ENCODE measurements around the gene ZNF311. TPM values are rescaled to one million over a fixed set of nuclear protein-coding genes. Genes with fewer than 3 reads are reported as not detected.
"Not testable (repeated sequence)": the region's sequence is repeated elsewhere in the genome, so short reads cannot be mapped to it uniquely, and the experiment has no call there.

ZNF311 gene
- polyA plus RNA-seq, 1 donor (not counting 4 experiments of a cell fraction or from before 2014, with no cell fraction given) = 2.7 TPM

DNA sequence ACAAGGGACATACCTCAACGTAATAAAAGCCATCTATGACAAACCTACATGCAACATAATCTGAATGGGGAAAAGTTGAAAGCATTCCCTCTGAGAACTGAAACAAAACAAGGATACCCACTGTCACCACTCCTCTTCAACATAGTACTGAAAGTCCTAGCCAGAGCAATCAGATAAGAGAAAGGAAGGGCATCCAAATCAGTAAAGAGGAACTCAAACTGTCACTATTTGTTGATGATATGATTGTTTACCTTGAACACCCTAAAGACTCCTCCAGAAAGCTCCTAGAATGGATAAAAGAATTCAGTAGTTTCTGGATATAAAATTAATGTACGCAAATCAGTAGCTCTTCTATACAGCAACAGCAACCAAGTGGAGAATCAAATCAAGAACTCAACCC lies 39.4 kb downstream of the ZNF311 start:
- no peaks in the 10 kb centered on the region for H3K36me3 ChIP-seq (ENCODE audit: control insufficient read depth in 2 of 2, extremely low read depth in 1 of 2, insufficient read depth in 2 of 2, low read length in 2 of 2)
- H3K9me1 ChIP-seq (ENCODE audit: control insufficient read depth, extremely low read depth, insufficient read depth, low read length) = no peaks in the 10 kb centered on the region
- no peak overlapping the region for H3K4me2 ChIP-seq (ENCODE audit: control insufficient read depth, extremely low read depth, insufficient read depth, low read depth, low read length)
- dilution Hi-C loops (cut with MboI; ENCODE audit: extremely low pct_ligation_motif_present, low sequenced_read_pairs) = no loop called here
- no peaks in the 10 kb centered on the region for H3K79me2 ChIP-seq (ENCODE audit: control insufficient read depth, insufficient read depth, low read length)
- TF ChIP-seq, protein P1, sequence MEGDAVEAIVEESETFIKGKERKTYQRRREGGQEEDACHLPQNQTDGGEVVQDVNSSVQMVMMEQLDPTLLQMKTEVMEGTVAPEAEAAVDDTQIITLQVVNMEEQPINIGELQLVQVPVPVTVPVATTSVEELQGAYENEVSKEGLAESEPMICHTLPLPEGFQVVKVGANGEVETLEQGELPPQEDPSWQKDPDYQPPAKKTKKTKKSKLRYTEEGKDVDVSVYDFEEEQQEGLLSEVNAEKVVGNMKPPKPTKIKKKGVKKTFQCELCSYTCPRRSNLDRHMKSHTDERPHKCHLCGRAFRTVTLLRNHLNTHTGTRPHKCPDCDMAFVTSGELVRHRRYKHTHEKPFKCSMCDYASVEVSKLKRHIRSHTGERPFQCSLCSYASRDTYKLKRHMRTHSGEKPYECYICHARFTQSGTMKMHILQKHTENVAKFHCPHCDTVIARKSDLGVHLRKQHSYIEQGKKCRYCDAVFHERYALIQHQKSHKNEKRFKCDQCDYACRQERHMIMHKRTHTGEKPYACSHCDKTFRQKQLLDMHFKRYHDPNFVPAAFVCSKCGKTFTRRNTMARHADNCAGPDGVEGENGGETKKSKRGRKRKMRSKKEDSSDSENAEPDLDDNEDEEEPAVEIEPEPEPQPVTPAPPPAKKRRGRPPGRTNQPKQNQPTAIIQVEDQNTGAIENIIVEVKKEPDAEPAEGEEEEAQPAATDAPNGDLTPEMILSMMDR (optimal IDR thresholded peaks at IDR 0.05 in 1 of 3, IDR thresholded peaks at IDR 0.05 in 1 of 3, conservative IDR thresholded peaks at IDR 0.05 in 1 of 3; ENCODE audit: extremely low read depth in 1 of 3, insufficient read depth in 2 of 3, low read length in 3 of 3) = no peak
- TF ChIP-seq EZH2 (IDR thresholded peaks at IDR 0.05; ENCODE audit: low read length) = no peak
- H3K4me1 ChIP-seq (ENCODE audit: control insufficient read depth, extremely low read depth, insufficient read depth, low read length) = peaks cover 4% of the 10 kb centered on the region
- FAIRE-seq (no peak), DNase-seq (ENCODE audit: low read depth, low spot score) (no peak)
- H3K27ac ChIP-seq (ENCODE audit: control insufficient read depth, insufficient read depth, low read length) = no peak overlapping the region
- no peaks in the 10 kb centered on the region for H3K9me3 ChIP-seq (ENCODE audit: control insufficient read depth, low read depth, low read length)
- no peak overlapping the region for H3K4me3 ChIP-seq (ENCODE audit: control insufficient read depth in 2 of 3, extremely low read depth in 1 of 3, insufficient read depth in 2 of 3, low read depth in 1 of 3, low read length in 3 of 3)
- H3K27me3 ChIP-seq (ENCODE audit: control insufficient read depth, extremely low read depth, insufficient read depth, low read length) = no peaks in the 10 kb centered on the region
- H3K9ac ChIP-seq (ENCODE audit: control insufficient read depth, extremely low read depth, insufficient read depth, low read length) = no peak overlapping the region
- H4K20me1 ChIP-seq (ENCODE audit: control insufficient read depth, extremely low read depth, insufficient read depth, low read length) = no peaks in the 10 kb centered on the region
- H2AFZ ChIP-seq (ENCODE audit: control insufficient read depth, low read length) = no peak overlapping the region

DNA sequence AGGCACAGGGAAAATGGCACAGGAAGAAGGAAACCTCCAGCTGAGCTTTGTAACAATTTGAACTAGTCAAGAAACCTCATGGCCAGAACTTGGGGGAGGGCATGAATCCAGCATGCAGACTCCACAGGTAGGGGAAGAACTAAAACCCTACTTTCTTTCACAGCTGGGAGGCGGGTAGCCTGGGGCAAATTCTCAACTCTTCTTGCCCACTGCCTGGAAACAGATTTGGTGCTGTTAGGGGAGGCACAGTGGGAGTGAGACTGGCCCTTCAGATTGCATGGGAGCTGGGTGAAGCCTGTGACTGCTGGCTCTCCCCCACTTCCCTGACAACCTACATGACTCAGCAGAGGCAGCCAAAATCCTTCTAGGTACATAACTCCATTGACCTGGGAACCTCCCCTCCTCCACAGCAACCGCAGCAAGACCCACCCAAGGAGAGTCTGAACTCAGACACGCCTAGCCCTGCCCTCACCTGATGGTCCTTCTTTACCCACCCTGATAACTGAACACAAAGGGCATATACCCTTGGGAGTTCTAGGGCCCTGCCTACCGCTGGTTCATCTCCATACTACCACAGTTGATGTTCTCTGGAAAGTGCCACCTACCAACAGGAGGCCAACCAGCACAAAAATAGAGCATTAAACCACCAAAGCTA lies 44.1 kb downstream of the ZNF311 start:
- TF ChIP-seq EZH2 (IDR thresholded peaks at IDR 0.05; ENCODE audit: low read length) = no peak
- TF ChIP-seq, protein P1 (optimal IDR thresholded peaks at IDR 0.05 in 1 of 3, IDR thresholded peaks at IDR 0.05 in 1 of 3, conservative IDR thresholded peaks at IDR 0.05 in 1 of 3; ENCODE audit: extremely low read depth in 1 of 3, insufficient read depth in 2 of 3, low read length in 3 of 3) = no peak
- Histone ChIP-seq H4K20me1 (ENCODE audit: control insufficient read depth, extremely low read depth, insufficient read depth, low read length) (no peaks in the 10 kb centered on the region), H3K27me3 (ENCODE audit: control insufficient read depth, extremely low read depth, insufficient read depth, low read length) (no peaks in the 10 kb centered on the region), H3K9ac (ENCODE audit: control insufficient read depth, extremely low read depth, insufficient read depth, low read length) (no peak overlapping the region), H3K9me1 (ENCODE audit: control insufficient read depth, extremely low read depth, insufficient read depth, low read length) (no peaks in the 10 kb centered on the region), H3K4me1 (ENCODE audit: control insufficient read depth, extremely low read depth, insufficient read depth, low read length) (peaks cover 4% of the 10 kb centered on the region), H3K36me3 (ENCODE audit: control insufficient read depth in 2 of 2, extremely low read depth in 1 of 2, insufficient read depth in 2 of 2, low read length in 2 of 2) (no peaks in the 10 kb centered on the region), H3K79me2 (ENCODE audit: control insufficient read depth, insufficient read depth, low read length) (no peaks in the 10 kb centered on the region), H3K4me3 (ENCODE audit: control insufficient read depth in 2 of 3, extremely low read depth in 1 of 3, insufficient read depth in 2 of 3, low read depth in 1 of 3, low read length in 3 of 3) (no peak overlapping the region), H3K27ac (ENCODE audit: control insufficient read depth, insufficient read depth, low read length) (no peak overlapping the region), H3K9me3 (ENCODE audit: control insufficient read depth, low read depth, low read length) (no peaks in the 10 kb centered on the region), H3K4me2 (ENCODE audit: control insufficient read depth, extremely low read depth, insufficient read depth, low read depth, low read length) (no peak overlapping the region), H2AFZ (ENCODE audit: control insufficient read depth, low read length) (peak overlapping the region; percentile 30)
- FAIRE-seq = no peak
- no peak for DNase-seq (ENCODE audit: low read depth, low spot score)
- dilution Hi-C loops (cut with MboI; ENCODE audit: extremely low pct_ligation_motif_present, low sequenced_read_pairs) = no loop called here

DNA sequence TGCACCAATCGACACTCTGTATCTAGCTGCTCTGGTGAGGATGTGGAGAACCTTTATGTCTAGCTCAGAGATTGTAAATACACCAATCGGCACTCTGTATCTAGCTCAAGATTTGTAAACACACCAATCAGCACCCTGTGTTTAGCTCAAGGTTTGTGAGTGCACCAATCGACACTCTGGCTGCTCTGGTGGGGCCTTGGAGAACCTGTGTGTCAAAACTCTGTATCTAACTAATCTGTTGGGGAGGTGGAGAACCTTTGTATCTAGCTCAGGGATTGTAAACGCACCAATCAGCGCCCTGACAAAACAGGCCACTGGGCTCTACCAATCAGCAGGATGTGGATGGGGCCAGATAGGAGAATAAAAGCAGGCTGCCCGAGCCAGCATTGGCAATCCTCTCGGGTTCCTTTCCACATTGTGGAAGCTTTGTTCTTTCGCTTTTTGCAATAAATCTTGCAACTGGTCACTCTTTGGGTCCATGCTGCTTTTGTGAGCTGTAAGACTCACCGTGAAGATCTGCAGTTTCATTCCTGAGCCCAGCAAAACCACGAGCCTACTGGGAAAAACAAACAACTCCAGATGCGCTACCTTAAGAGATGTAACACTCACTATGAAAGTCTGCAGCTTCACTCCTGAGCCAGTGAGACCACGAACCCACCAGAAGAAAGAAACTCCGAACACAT lies 46.4 kb downstream of the ZNF311 start:
- H3K4me3 ChIP-seq (ENCODE audit: control insufficient read depth in 2 of 3, extremely low read depth in 1 of 3, insufficient read depth in 2 of 3, low read depth in 1 of 3, low read length in 3 of 3); H3K4me2 ChIP-seq (ENCODE audit: control insufficient read depth, extremely low read depth, insufficient read depth, low read depth, low read length); DNase-seq (ENCODE audit: low read depth, low spot score); H3K79me2 ChIP-seq (ENCODE audit: control insufficient read depth, insufficient read depth, low read length); FAIRE-seq; H3K9me3 ChIP-seq (ENCODE audit: control insufficient read depth, low read depth, low read length); H3K9ac ChIP-seq (ENCODE audit: control insufficient read depth, extremely low read depth, insufficient read depth, low read length); H3K27ac ChIP-seq (ENCODE audit: control insufficient read depth, insufficient read depth, low read length); dilution Hi-C loops (cut with MboI; ENCODE audit: extremely low pct_ligation_motif_present, low sequenced_read_pairs); H4K20me1 ChIP-seq (ENCODE audit: control insufficient read depth, extremely low read depth, insufficient read depth, low read length); H3K9me1 ChIP-seq (ENCODE audit: control insufficient read depth, extremely low read depth, insufficient read depth, low read length); H3K36me3 ChIP-seq (ENCODE audit: control insufficient read depth in 2 of 2, extremely low read depth in 1 of 2, insufficient read depth in 2 of 2, low read length in 2 of 2); H3K27me3 ChIP-seq (ENCODE audit: control insufficient read depth, extremely low read depth, insufficient read depth, low read length); H2AFZ ChIP-seq (ENCODE audit: control insufficient read depth, low read length): not testable (repeated sequence)
- peaks cover 11% of the 10 kb centered on the region for H3K4me1 ChIP-seq (ENCODE audit: control insufficient read depth, extremely low read depth, insufficient read depth, low read length)
